ENCODE results near the gene OR14C36.
"Not testable (repeated sequence)": the region's sequence is repeated elsewhere in the genome, so short reads cannot be mapped to it uniquely, and the experiment has no call there.

Gene OR14C36

GRCh38 chr1:248348475-248348874 lies at the start of gene OR14C36:
OR14C36 (plus strand) TSS chr1:248348775; CDS start chr1:248348775, 0 bp downstream.
- TF ChIP-seq CTCF (IDR thresholded peaks at IDR 0.05; ENCODE audit: low read length, missing control alignments): no peak
- DNase-seq (ENCODE audit: low read depth): no peak
- no peak within 1 kb of the TSS for H3K4me3 ChIP-seq (replicated peaks; ENCODE audit: low read depth, low read length)

- H3K4me3 ChIP-seq (replicated peaks; ENCODE audit: low read depth, low read length): no peak within 1 kb of the TSS
- DNase-seq (ENCODE audit: low read depth): no peak
- TF ChIP-seq CTCF (IDR thresholded peaks at IDR 0.05; ENCODE audit: low read length, missing control alignments): no peak
Measured at GRCh38 chr1:248303324-248303723, 45.3 kb upstream of the OR14C36 start, which contains the start of gene OR2T12. OR2T12 (minus strand) TSS chr1:248303424; CDS start chr1:248295578, 7,846 bp downstream.

- not testable (repeated sequence) for DNase-seq (ENCODE audit: low read depth); H3K4me3 ChIP-seq (replicated peaks; ENCODE audit: low read depth, low read length)
Measured at GRCh38 chr1:248305672-248306071, 42.9 kb upstream of the OR14C36 start.

GRCh38 chr1:248306103-248306502 lies 42.5 kb upstream of the OR14C36 start:
- no peak for TF ChIP-seq CTCF (IDR thresholded peaks at IDR 0.05; ENCODE audit: low read length, missing control alignments)
- no peak for DNase-seq (ENCODE audit: low read depth)
- no peak overlapping the region for H3K4me3 ChIP-seq (replicated peaks; ENCODE audit: low read depth, low read length)

- not testable (repeated sequence) for DNase-seq (ENCODE audit: low read depth); H3K4me3 ChIP-seq (replicated peaks; ENCODE audit: low read depth, low read length)
Measured at GRCh38 chr1:248306740-248307139, 41.8 kb upstream of the OR14C36 start.

GRCh38 chr1:248316796-248317195 lies 31.8 kb upstream of the OR14C36 start:
- no peak overlapping the region for H3K4me3 ChIP-seq (replicated peaks; ENCODE audit: low read depth, low read length)
- no peak for DNase-seq (ENCODE audit: low read depth)
- no peak for TF ChIP-seq CTCF (IDR thresholded peaks at IDR 0.05; ENCODE audit: low read length, missing control alignments)

- no peak for DNase-seq (ENCODE audit: low read depth)
- H3K4me3 ChIP-seq (replicated peaks; ENCODE audit: low read depth, low read length): no peak within 1 kb of the TSS
- TF ChIP-seq CTCF (IDR thresholded peaks at IDR 0.05; ENCODE audit: low read length, missing control alignments): no peak
Measured at GRCh38 chr1:248324468-248324867, 24.1 kb upstream of the OR14C36 start, which contains the start of gene OR2M7. OR2M7 (minus strand) TSS chr1:248324568; CDS start chr1:248324568, 0 bp downstream.

- TF ChIP-seq CTCF (IDR thresholded peaks at IDR 0.05; ENCODE audit: low read length, missing control alignments): no peak
- H3K4me3 ChIP-seq (replicated peaks; ENCODE audit: low read depth, low read length): no peak overlapping the region
- no peak for DNase-seq (ENCODE audit: low read depth)
Measured at GRCh38 chr1:248343451-248343850, 5.1 kb upstream of the OR14C36 start.

Data from fibroblast of pulmonary artery (primary cell).